GM12878 (cell line): ENCODE data around the gene QRFP. TPM values are rescaled to one million over a fixed set of nuclear protein-coding genes. Genes with fewer than 3 reads are reported as not detected.

Source experiments
- ATAC-seq: fragments of 200-7000 bp; cut with Tn5 transposase; 3 replicates; pipeline ENCODE4 v1.9.1; 2020; ENCODE audit warnings: mild to moderate bottlenecking, moderate library complexity
- BruUV-seq: library from RNA; stranded (reverse); fragments of 400-500 nt; replicated peaks from 2 replicates; lab custom pipeline; 2021; lab: Mats Ljungman, UMichigan
- CTCF ChIA-PET: fragments of 300-600 bp; sonication (Branson Sonifier 250); formaldehyde crosslinking; extraction: SDS; loops from one replicate; lab custom pipeline; 2021; ENCODE audit warnings: inconsistent platforms; lab: Yijun Ruan, JAX
- POLR2A ChIA-PET: fragments of 350-600 bp; formaldehyde crosslinking; extraction: SDS; loops from one replicate; lab custom pipeline; 2021; ENCODE audit warnings: inconsistent platforms; lab: Charles Lee
- RAD21 ChIA-PET: fragments of 300-600 bp; sonication (Branson Sonifier 250); formaldehyde crosslinking; loops from one replicate; lab custom pipeline; 2023; ENCODE audit warnings: antibody characterized with exemption; ENCODE audit not compliant: unreplicated experiment; lab: Charles Lee
- SMC1A ChIA-PET: fragments of 300-600 bp; sonication (Branson Sonifier 250); formaldehyde crosslinking; loops from one replicate; lab custom pipeline; 2023; ENCODE audit not compliant: unreplicated experiment, uncharacterized antibody; lab: Charles Lee
- DNase-seq: peaks from one replicate; pipeline ENCODE4 v3.0.0-alpha.2; 2011; ENCODE audit warnings: low read depth, low spot score
- FAIRE-seq: peaks from 3 replicates; lab custom pipeline; 2011; peaks lifted over from hg19 to GRCh38; lab: Jason Lieb, UNC
- H2AFZ ChIP-seq: 2 replicates; pipeline ENCODE4 v1.6.0; 2011; ENCODE audit warnings: low read depth, low read length, control low read depth; ENCODE audit not compliant: control insufficient read depth
- H3K27ac ChIP-seq: 2 replicates; pipeline ENCODE4 v1.5.1; 2011; ENCODE audit warnings: control low read depth; ENCODE audit not compliant: control insufficient read depth, insufficient read depth
- H3K27me3 ChIP-seq, 2 experiments: replicated peaks in 1 of 2; 2 replicates each; pipeline versions ENCODE4 v1.6.0 to v1.6.1; 2011; ENCODE audit warnings: low read length in 1 of 2; ENCODE audit not compliant: control insufficient read depth in 2 of 2, insufficient read depth in 2 of 2
- H3K36me3 ChIP-seq, 2 experiments: 2 replicates each; pipeline ENCODE4 v1.5.1; 2011; ENCODE audit warnings: low read length in 1 of 2; ENCODE audit not compliant: control insufficient read depth in 2 of 2, insufficient read depth in 2 of 2
- H3K4me1 ChIP-seq: 2 replicates; pipeline ENCODE4 v1.6.1; 2011; ENCODE audit warnings: mild to moderate bottlenecking, low read length, moderate library complexity, mixed read lengths; ENCODE audit not compliant: control insufficient read depth, insufficient read depth
- H3K4me2 ChIP-seq: 2 replicates; pipeline ENCODE4 v1.6.0; 2011; ENCODE audit warnings: control low read depth; ENCODE audit not compliant: control insufficient read depth, insufficient read depth
- H3K4me3 ChIP-seq: fragments of 200-600 bp; sonication (generic); 2 replicates; pipeline ENCODE4 v1.5.1; 2016
- H3K79me2 ChIP-seq: 2 replicates; pipeline ENCODE4 v1.6.0; 2011; ENCODE audit warnings: low read length; ENCODE audit not compliant: control insufficient read depth, insufficient read depth
- H3K9ac ChIP-seq: 2 replicates; pipeline ENCODE4 v1.8.0; 2011; ENCODE audit warnings: low read length, control low read depth, mixed read lengths; ENCODE audit not compliant: control insufficient read depth, insufficient read depth
- H3K9me3 ChIP-seq: replicated peaks from 3 replicates; pipeline ENCODE4 v1.5.1; 2011; ENCODE audit warnings: mild to moderate bottlenecking, low read length; ENCODE audit not compliant: control insufficient read depth, insufficient read depth
- H4K20me1 ChIP-seq: 2 replicates; pipeline ENCODE4 v1.6.0; 2011; ENCODE audit not compliant: control insufficient read depth, insufficient read depth
- ASH2L ChIP-seq: fragments of 300-600, 200-600 bp; sonication (generic); IDR thresholded peaks from 2 replicates; pipeline ENCODE4 v1.6.1; 2017; ENCODE audit warnings: low read depth, mild to moderate bottlenecking, borderline replicate concordance
- CHD4 ChIP-seq: fragments of 200-600 bp; sonication (generic); IDR thresholded peaks from 2 replicates; pipeline ENCODE4 v1.6.1; 2016; ENCODE audit warnings: mild to moderate bottlenecking
- CREB1 ChIP-seq: IDR thresholded peaks from 2 replicates; pipeline ENCODE4 v1.6.1; 2012; ENCODE audit warnings: low read depth, mild to moderate bottlenecking, inconsistent platforms
- EED ChIP-seq: sonication (generic); IDR thresholded peaks from 2 replicates; pipeline ENCODE4 v1.6.1; 2016; ENCODE audit warnings: antibody characterized with exemption, low read depth
- GATAD2B ChIP-seq: fragments of 450-650 bp; conservative IDR thresholded peaks from 2 replicates; pipeline ENCODE4 v1.6.1; 2017; ENCODE audit warnings: low read depth, mild to moderate bottlenecking, moderate library complexity
- HDAC2 ChIP-seq: fragments of 200-600 bp; sonication (generic); IDR thresholded peaks from 2 replicates; pipeline ENCODE4 v1.6.1; 2017
- IKZF2 ChIP-seq, 2 experiments: fragments of 450-650 bp; IDR thresholded peaks; 2 replicates each; pipeline ENCODE4 v1.6.1; 2017; ENCODE audit warnings: mild to moderate bottlenecking in 2 of 2, moderate library complexity in 2 of 2
- NFYA ChIP-seq: IDR thresholded peaks from 2 replicates; pipeline ENCODE4 v1.6.1; 2011; ENCODE audit warnings: low read depth, mild to moderate bottlenecking, low read length, improper control_type of control experiment, borderline replicate concordance
- NR2F1 ChIP-seq: fragments of 450-650 bp; conservative IDR thresholded peaks from 2 replicates; pipeline ENCODE4 v1.6.1; 2017; ENCODE audit warnings: mild to moderate bottlenecking
- RFX5 ChIP-seq: IDR thresholded peaks from 2 replicates; pipeline ENCODE4 v1.6.1; 2011; ENCODE audit warnings: low read depth, low read length, improper control_type of control experiment
- SIX5 ChIP-seq: IDR thresholded peaks from 2 replicates; pipeline ENCODE4 v1.6.1; 2011; ENCODE audit warnings: mild to moderate bottlenecking, low read depth, low read length, moderate library complexity; ENCODE audit not compliant: severe bottlenecking
- YY1 ChIP-seq: IDR thresholded peaks from 2 replicates; pipeline ENCODE4 v1.6.1; 2011; ENCODE audit warnings: low read depth, mild to moderate bottlenecking, low read length
- ZNF207 ChIP-seq: fragments of 450-650 bp; IDR thresholded peaks from 2 replicates; pipeline ENCODE4 v1.6.1; 2014; ENCODE audit warnings: antibody characterized with exemption, mild to moderate bottlenecking, borderline replicate concordance
- ZNF217 ChIP-seq: fragments of 450-650 bp; IDR thresholded peaks from 2 replicates; pipeline ENCODE4 v1.6.1; 2017; ENCODE audit warnings: antibody characterized with exemption, mild to moderate bottlenecking
- ZNF384 ChIP-seq: IDR thresholded peaks from 2 replicates; pipeline ENCODE4 v1.6.1; 2012; ENCODE audit warnings: low read depth, mild to moderate bottlenecking, low read length, improper control_type of control experiment, borderline replicate concordance
- WGBS: methylation state at CpG from one replicate; pipeline ENCODE4 v1.1.6; 2016; ENCODE audit warnings: low lambda C conversion rate; ENCODE audit not compliant: insufficient replicate concordance, insufficient coverage; ENCODE audit errors: missing lambda C conversion rate; 5-methylcytosine and 5-hydroxymethylcytosine counted together
- in situ Hi-C: fragments of 300-500 bp; cut with MboI; formaldehyde crosslinking; loops from 9 replicates; pipeline ENCODE4 v1.14.3; 2018; ENCODE audit warnings: mixed read lengths
- intact Hi-C: fragments of 100-400 bp; cut with micrococcal nuclease; formaldehyde crosslinking; loops from one replicate; pipeline ENCODE4 v1.14.2; 2022; ENCODE audit not compliant: unreplicated experiment
- polyA plus RNA-seq, 11 experiments: library from polyadenylated mRNA; depleted of rRNA in 4 of 11; unstranded in 6 of 11; stranded (reverse) in 5 of 11; fragments of >200 nt; fragmentation: Nextera tagmentation in 4 of 11; fragmentation: Illumina TruSeq in 1 of 11; extraction: Ambion mirVana in 4 of 11; extraction: Trizol in 1 of 11; gene quantifications; 1 replicate in 1 of 11; 2 replicates in 10 of 11; pipeline versions ENCODE4 v1.2.1 to v1.2.3, GENCODE V29; 2011 to 2016; ENCODE audit warnings: inconsistent platforms in 2 of 11, missing spikeins in 2 of 11, low read depth in 1 of 11
- total RNA-seq, 4 experiments: library from RNA; depleted of rRNA in 3 of 4; stranded (reverse); fragments of >200 nt in 3 of 4; fragmentation: Illumina TruSeq in 1 of 4; extraction: Trizol in 1 of 4; gene quantifications; 2 replicates each; pipeline versions ENCODE4 v1.2.1 to v1.2.3, GENCODE V29; 2013 to 2021
- TF ChIP-seq, protein P1 (sequence below): IDR thresholded peaks from 2 replicates; pipeline ENCODE4 v1.6.1; 2011; ENCODE audit warnings: low read depth, low read length, improper control_type of control experiment, borderline replicate concordance
- TF ChIP-seq, protein P2 (sequence below): fragments of 450-650 bp; IDR thresholded peaks from 2 replicates; pipeline ENCODE4 v1.6.1; 2017; ENCODE audit warnings: mild to moderate bottlenecking, moderate library complexity
- TF ChIP-seq, protein P3 (sequence below): IDR thresholded peaks from 2 replicates; pipeline ENCODE4 v1.6.1; 2011; ENCODE audit warnings: borderline replicate concordance, low read depth, mild to moderate bottlenecking, moderate library complexity, low read length; ENCODE audit not compliant: insufficient read depth, poor library complexity, severe bottlenecking

The QRFP gene
- total and polyA plus RNA-seq, 10 of the 15 experiments (the other 5 are each of a cell fraction or from before 2014, with no cell fraction given), result not detected

DNA sequence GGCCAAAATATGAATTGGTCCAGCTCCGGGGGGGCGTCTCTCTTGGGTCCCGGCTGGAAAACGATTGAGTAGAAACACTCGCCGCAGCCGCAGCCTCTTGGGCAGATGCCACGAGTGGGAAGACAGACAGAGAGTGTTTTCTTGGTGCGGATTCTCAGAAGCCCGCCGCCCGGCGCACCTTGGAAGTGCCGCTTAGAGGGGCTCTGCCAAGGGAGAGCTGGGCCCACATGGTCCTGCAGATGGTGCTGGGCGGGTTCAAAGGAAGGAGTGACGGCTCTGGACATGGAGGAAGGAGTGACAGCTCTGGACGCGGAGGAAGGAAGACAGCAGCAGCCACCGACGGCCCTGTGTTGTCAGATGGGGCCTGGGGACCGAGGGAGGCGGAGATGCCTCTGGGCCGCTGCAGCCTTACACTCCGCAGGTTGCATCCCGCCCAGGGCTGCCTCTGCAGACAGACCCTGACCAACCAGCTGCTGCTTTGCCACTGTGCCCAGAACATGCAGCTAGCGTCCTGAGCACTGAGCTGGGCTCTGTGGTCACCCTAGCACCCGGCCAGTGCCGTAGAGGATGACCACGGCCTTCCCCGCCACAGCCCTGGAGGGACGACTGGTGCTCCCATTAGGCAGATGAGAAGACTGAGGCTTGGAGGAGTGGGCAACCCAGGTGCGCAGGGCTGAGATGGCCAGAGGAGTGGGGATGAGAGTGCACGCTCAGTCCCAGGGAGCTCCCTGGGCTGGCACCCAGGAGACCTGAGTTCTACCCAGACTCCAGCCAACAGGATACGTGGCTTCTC is 20.8 kb upstream of the QRFP start:
- no peaks in the 10 kb centered on the region for H3K79me2 ChIP-seq
- no peak overlapping the region for H3K4me2 ChIP-seq
- POLR2A ChIA-PET, result no interaction called here
- SMC1A ChIA-PET, result no interaction called here
- H2AFZ ChIP-seq, result no peak overlapping the region
- FAIRE-seq, result no peak
- H3K4me3 ChIP-seq, result no peak overlapping the region
- CTCF ChIA-PET, result interaction anchor here (1.1 kb wide), 1 partner anchor 48 kb away, joined by 3 read pairs; no protein-coding TSS in a partner anchor
- H3K9ac ChIP-seq, result no peak overlapping the region
- H3K4me1 ChIP-seq, result no peaks in the 10 kb centered on the region
- RAD21 ChIA-PET, result no interaction called here
- H4K20me1 ChIP-seq, result no peaks in the 10 kb centered on the region
- H3K36me3 ChIP-seq, result no peaks in the 10 kb centered on the region
- in situ Hi-C loops, result no loop called here
- no peaks in the 10 kb centered on the region; a peak in 1 of 4 replicates for H3K27me3 ChIP-seq
- no peak for TF ChIP-seq HDAC2
- no peak for TF ChIP-seq EED
- TF ChIP-seq, protein P1, sequence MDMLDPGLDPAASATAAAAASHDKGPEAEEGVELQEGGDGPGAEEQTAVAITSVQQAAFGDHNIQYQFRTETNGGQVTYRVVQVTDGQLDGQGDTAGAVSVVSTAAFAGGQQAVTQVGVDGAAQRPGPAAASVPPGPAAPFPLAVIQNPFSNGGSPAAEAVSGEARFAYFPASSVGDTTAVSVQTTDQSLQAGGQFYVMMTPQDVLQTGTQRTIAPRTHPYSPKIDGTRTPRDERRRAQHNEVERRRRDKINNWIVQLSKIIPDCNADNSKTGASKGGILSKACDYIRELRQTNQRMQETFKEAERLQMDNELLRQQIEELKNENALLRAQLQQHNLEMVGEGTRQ, result no peak
- TF ChIP-seq IKZF2 (IDR thresholded peaks at IDR 0.05), result no peak
- no peak for TF ChIP-seq CREB1
- no peak for TF ChIP-seq SIX5
- TF ChIP-seq, protein P2, sequence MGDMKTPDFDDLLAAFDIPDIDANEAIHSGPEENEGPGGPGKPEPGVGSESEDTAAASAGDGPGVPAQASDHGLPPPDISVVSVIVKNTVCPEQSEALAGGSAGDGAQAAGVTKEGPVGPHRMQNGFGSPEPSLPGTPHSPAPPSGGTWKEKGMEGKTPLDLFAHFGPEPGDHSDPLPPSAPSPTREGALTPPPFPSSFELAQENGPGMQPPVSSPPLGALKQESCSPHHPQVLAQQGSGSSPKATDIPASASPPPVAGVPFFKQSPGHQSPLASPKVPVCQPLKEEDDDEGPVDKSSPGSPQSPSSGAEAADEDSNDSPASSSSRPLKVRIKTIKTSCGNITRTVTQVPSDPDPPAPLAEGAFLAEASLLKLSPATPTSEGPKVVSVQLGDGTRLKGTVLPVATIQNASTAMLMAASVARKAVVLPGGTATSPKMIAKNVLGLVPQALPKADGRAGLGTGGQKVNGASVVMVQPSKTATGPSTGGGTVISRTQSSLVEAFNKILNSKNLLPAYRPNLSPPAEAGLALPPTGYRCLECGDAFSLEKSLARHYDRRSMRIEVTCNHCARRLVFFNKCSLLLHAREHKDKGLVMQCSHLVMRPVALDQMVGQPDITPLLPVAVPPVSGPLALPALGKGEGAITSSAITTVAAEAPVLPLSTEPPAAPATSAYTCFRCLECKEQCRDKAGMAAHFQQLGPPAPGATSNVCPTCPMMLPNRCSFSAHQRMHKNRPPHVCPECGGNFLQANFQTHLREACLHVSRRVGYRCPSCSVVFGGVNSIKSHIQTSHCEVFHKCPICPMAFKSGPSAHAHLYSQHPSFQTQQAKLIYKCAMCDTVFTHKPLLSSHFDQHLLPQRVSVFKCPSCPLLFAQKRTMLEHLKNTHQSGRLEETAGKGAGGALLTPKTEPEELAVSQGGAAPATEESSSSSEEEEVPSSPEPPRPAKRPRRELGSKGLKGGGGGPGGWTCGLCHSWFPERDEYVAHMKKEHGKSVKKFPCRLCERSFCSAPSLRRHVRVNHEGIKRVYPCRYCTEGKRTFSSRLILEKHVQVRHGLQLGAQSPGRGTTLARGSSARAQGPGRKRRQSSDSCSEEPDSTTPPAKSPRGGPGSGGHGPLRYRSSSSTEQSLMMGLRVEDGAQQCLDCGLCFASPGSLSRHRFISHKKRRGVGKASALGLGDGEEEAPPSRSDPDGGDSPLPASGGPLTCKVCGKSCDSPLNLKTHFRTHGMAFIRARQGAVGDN, result no peak
- TF ChIP-seq RFX5, result no peak
- TF ChIP-seq CHD4, result no peak
- TF ChIP-seq ZNF384, result no peak
- no peak for TF ChIP-seq NFYA
- TF ChIP-seq ZNF217, result no peak
- TF ChIP-seq YY1, result no peak
- TF ChIP-seq, protein P3, sequence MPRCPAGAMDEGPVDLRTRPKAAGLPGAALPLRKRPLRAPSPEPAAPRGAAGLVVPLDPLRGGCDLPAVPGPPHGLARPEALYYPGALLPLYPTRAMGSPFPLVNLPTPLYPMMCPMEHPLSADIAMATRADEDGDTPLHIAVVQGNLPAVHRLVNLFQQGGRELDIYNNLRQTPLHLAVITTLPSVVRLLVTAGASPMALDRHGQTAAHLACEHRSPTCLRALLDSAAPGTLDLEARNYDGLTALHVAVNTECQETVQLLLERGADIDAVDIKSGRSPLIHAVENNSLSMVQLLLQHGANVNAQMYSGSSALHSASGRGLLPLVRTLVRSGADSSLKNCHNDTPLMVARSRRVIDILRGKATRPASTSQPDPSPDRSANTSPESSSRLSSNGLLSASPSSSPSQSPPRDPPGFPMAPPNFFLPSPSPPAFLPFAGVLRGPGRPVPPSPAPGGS, result no peak
- TF ChIP-seq ZNF207, result no peak
- no peak for TF ChIP-seq NR2F1
- no peak for TF ChIP-seq ASH2L
- no peak for TF ChIP-seq GATAD2B
- TF ChIP-seq, all 136 proteins: peak for 0
- intact Hi-C loops, result no loop called here
- BruUV-seq, result no TSS peak
- ATAC-seq (no peak), DNase-seq (no peak)
- WGBS, result 44% methylated on average over 34 of the region's 34 CpGs
- Histone ChIP-seq H3K27ac (no peak overlapping the region), H3K9me3 (no peaks in the 10 kb centered on the region)
